GM12873 (cell line): ENCODE measurements around the gene ITPR3.

ENCODE experiments used
- CTCF ChIP-seq: IDR thresholded peaks from 2 replicates; pipeline ENCODE4 v1.5.1; 2012; ENCODE audit warnings: low read depth, mild to moderate bottlenecking, moderate library complexity, low read length, control low read depth; ENCODE audit not compliant: insufficient read depth; ENCODE audit errors: missing control alignments

Gene ITPR3

GRCh38 chr6:33610067-33610466, 11.1 kb upstream of the ITPR3 start:
- no peak for TF ChIP-seq CTCF

GRCh38 chr6:33610779-33611732, 10.1 kb upstream of the ITPR3 start:
- no peak for TF ChIP-seq CTCF

GRCh38 chr6:33613146-33613794, 7.9 kb upstream of the ITPR3 start:
- no peak for TF ChIP-seq CTCF

GRCh38 chr6:33613795-33614168, 7.3 kb upstream of the ITPR3 start:
- TF ChIP-seq CTCF: no peak

GRCh38 chr6:33616113-33616512, 5.0 kb upstream of the ITPR3 start:
- TF ChIP-seq CTCF: no peak

GRCh38 chr6:33616913-33617312, 4.2 kb upstream of the ITPR3 start:
- TF ChIP-seq CTCF: no peak

GRCh38 chr6:33619166-33619840, 1.8 kb upstream of the ITPR3 start:
- TF ChIP-seq CTCF: peak; percentile 22
